PC-3 (cell line): Measurements from ENCODE around the gene TUSC2. TPM values are rescaled to one million over a fixed set of nuclear protein-coding genes. Genes with fewer than 3 reads are reported as not detected.

Experiments
- ATAC-seq: fragments of 200-7000 bp; cut with Tn5 transposase; 2 replicates; pipeline ENCODE4 v1.9.1; 2020; ENCODE audit warnings: mild to moderate bottlenecking, moderate library complexity
- BruUV-seq: library from RNA; stranded (reverse); fragments of 400-500 nt; replicated peaks from 2 replicates; lab custom pipeline; 2021; lab: Mats Ljungman, UMichigan
- CTCF ChIA-PET: fragments of 300-600 bp; sonication (Branson Sonifier 250); formaldehyde crosslinking; loops from one replicate; lab custom pipeline; 2022; ENCODE audit warnings: antibody characterized with exemption; lab: Charles Lee
- POLR2A ChIA-PET: fragments of 300-600 bp; sonication (Branson Sonifier 250); formaldehyde crosslinking; loops from one replicate; lab custom pipeline; 2022; ENCODE audit warnings: antibody characterized with exemption; ENCODE audit not compliant: unreplicated experiment; lab: Charles Lee
- DNase-seq: peaks from one replicate; pipeline ENCODE4 v3.0.0-alpha.2; 2015
- H2AFZ ChIP-seq: fragments of 300-600 bp; sonication (generic); 2 replicates; pipeline ENCODE4 v1.6.0; 2016; ENCODE audit warnings: antibody characterized with exemption, low read length
- H3F3A ChIP-seq: fragments of 300-600 bp; sonication (generic); one replicate; pipeline ENCODE4 v1.6.0; 2017; ENCODE audit warnings: antibody characterized with exemption, low read length, control low read depth, mild to moderate bottlenecking; ENCODE audit not compliant: unreplicated experiment
- H3K27ac ChIP-seq: fragments of 300-600 bp; sonication (generic); 2 replicates; pipeline ENCODE4 v1.5.1; 2016; ENCODE audit warnings: mild to moderate bottlenecking, low read length
- H3K27me3 ChIP-seq: fragments of 300-600 bp; sonication (generic); 2 replicates; pipeline ENCODE4 v1.6.1; 2016; ENCODE audit warnings: low read length, mixed read lengths
- H3K36me3 ChIP-seq: fragments of 300-600 bp; sonication (generic); 2 replicates; pipeline ENCODE4 v1.6.1; 2016; ENCODE audit warnings: low read depth, mixed run types, low read length, mixed read lengths
- H3K4me1 ChIP-seq: fragments of 300-600 bp; sonication (generic); 2 replicates; pipeline ENCODE4 v1.5.1; 2016; ENCODE audit warnings: low read length; ENCODE audit not compliant: insufficient read depth
- H3K4me2 ChIP-seq: fragments of 300-600 bp; sonication (generic); 2 replicates; pipeline ENCODE4 v1.6.0; 2016; ENCODE audit warnings: low read length
- H3K4me3 ChIP-seq: fragments of 300-600 bp; sonication (generic); 2 replicates; pipeline ENCODE4 v1.5.1; 2016; ENCODE audit warnings: mild to moderate bottlenecking, low read length, mixed read lengths
- H3K79me2 ChIP-seq: fragments of 300-600 bp; sonication (generic); 2 replicates; pipeline ENCODE4 v1.6.1; 2017; ENCODE audit warnings: low read length, mixed read lengths
- H3K9ac ChIP-seq: fragments of 300-600 bp; sonication (generic); 2 replicates; pipeline ENCODE4 v1.6.0; 2016; ENCODE audit warnings: mild to moderate bottlenecking, low read length
- H3K9me2 ChIP-seq: fragments of 300-600 bp; sonication (generic); replicated peaks from 2 replicates; pipeline ENCODE4 v1.6.1; 2016; ENCODE audit warnings: mixed run types, low read length, mixed read lengths
- H3K9me3 ChIP-seq: fragments of 300-600 bp; sonication (generic); 2 replicates; pipeline ENCODE4 v1.6.1; 2016; ENCODE audit warnings: low read length, mixed read lengths
- H4K20me1 ChIP-seq: fragments of 300-600 bp; sonication (generic); 2 replicates; pipeline ENCODE4 v1.6.1; 2016; ENCODE audit warnings: low read length, mixed read lengths
- EZH2 ChIP-seq: fragments of 300-600 bp; sonication (generic); IDR thresholded peaks from one replicate; pipeline ENCODE4 v1.6.1; 2017; ENCODE audit warnings: antibody characterized with exemption, mild to moderate bottlenecking, low read length; ENCODE audit not compliant: unreplicated experiment
- EZH2phosphoT487 ChIP-seq: fragments of 300-600 bp; sonication (generic); IDR thresholded peaks from 2 replicates; pipeline ENCODE4 v1.6.1; 2018; ENCODE audit warnings: mild to moderate bottlenecking, antibody characterized with exemption, low read length, borderline replicate concordance
- intact Hi-C: fragments of 100-400 bp; cut with micrococcal nuclease; formaldehyde crosslinking; loops from 2 replicates; pipeline ENCODE4 v1.9.0; 2023
- total RNA-seq: library from RNA; depleted of rRNA; stranded (reverse); fragments of >200 nt; gene quantifications from 2 replicates; pipeline ENCODE4 v1.2.3, GENCODE V29; 2014
- TF ChIP-seq, protein P1 (sequence below): fragments of 300-600 bp; sonication (generic); conservative IDR thresholded peaks from 2 replicates; pipeline ENCODE4 v1.5.1; 2017; ENCODE audit warnings: antibody characterized with exemption, low read depth, mild to moderate bottlenecking, low read length

The TUSC2 gene
- total RNA-seq, 1 experiment from 2014 or later, result 143 TPM

DNA sequence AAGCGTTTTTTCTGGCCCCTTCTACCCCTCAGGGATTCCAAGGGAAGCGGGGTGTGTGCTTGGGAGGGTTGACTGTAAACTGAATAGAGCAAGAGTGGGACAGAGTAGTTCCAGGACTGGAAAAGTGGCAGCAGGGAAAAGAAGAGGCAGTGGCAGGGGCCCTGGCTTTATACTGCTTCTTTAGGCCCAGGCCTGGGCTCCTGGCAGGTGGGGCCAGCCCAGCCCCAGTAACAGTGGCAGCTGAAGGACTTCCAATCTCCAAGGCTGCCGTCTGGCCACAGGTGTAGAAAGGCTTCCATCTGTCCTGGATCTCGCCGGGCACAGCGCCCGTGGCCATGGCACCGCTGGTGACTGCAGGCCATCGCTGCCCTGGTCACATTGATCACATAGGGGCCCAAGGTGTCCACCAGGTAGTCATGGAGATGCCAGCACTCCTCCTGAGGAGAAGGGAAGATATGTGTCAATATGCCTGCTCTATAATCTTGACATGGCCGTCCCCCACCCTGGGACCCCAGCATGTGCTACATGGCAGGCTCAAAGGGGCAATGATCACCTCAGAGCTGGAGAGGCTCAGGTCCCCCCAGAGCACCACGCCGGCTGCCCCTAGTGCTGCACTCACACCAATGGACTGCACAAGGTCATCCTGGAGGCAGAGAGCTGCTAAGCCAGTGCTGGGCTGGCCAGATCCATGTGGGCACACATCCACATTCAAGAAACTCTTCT, 34.8 kb downstream of the TUSC2 start:
- peak overlapping the region; percentile 81 for H3K4me2 ChIP-seq
- no peak for ATAC-seq
- H4K20me1 ChIP-seq, result no peaks in the 10 kb centered on the region
- H3K27ac ChIP-seq, result no peak overlapping the region
- ChIA-PET CTCF (no interaction called here), POLR2A (no interaction called here)
- H3K4me1 ChIP-seq, result peaks cover 8% of the 10 kb centered on the region
- no peak for TF ChIP-seq EZH2phosphoT487
- no peak for TF ChIP-seq EZH2
- TF ChIP-seq, protein P1, sequence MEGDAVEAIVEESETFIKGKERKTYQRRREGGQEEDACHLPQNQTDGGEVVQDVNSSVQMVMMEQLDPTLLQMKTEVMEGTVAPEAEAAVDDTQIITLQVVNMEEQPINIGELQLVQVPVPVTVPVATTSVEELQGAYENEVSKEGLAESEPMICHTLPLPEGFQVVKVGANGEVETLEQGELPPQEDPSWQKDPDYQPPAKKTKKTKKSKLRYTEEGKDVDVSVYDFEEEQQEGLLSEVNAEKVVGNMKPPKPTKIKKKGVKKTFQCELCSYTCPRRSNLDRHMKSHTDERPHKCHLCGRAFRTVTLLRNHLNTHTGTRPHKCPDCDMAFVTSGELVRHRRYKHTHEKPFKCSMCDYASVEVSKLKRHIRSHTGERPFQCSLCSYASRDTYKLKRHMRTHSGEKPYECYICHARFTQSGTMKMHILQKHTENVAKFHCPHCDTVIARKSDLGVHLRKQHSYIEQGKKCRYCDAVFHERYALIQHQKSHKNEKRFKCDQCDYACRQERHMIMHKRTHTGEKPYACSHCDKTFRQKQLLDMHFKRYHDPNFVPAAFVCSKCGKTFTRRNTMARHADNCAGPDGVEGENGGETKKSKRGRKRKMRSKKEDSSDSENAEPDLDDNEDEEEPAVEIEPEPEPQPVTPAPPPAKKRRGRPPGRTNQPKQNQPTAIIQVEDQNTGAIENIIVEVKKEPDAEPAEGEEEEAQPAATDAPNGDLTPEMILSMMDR, result no peak
- peaks cover 24% of the 10 kb centered on the region for H3K36me3 ChIP-seq
- DNase-seq, result no peak
- BruUV-seq, result no TSS peak
- no peaks in the 10 kb centered on the region for H3K9me2 ChIP-seq
- peak overlapping the region; percentile 85 for H2AFZ ChIP-seq
- intact Hi-C loops, result no loop called here
- no peaks in the 10 kb centered on the region for H3K9me3 ChIP-seq
- peak overlapping the region; percentile 97; the same call in 1 of the 2 replicates for H3K4me3 ChIP-seq
- H3F3A ChIP-seq, result peaks cover 4% of the 10 kb centered on the region
- no peaks in the 10 kb centered on the region for H3K27me3 ChIP-seq
- peak overlapping the region; percentile 47 for H3K9ac ChIP-seq
- H3K79me2 ChIP-seq, result peaks cover 36% of the 10 kb centered on the region

- H3K4me1 ChIP-seq, result peaks cover 6% of the 10 kb centered on the region
- H3K36me3 ChIP-seq, result peaks cover 32% of the 10 kb centered on the region
- H4K20me1 ChIP-seq, result no peaks in the 10 kb centered on the region
- H3K79me2 ChIP-seq, result peaks cover 32% of the 10 kb centered on the region
- peak within 1 kb of the TSS; percentile 81 for H3K27ac ChIP-seq
- POLR2A ChIA-PET, result interaction anchor here (1.4 to 1.5 kb wide), 2 partner anchors 24 to 45 kb away, joined by 4 to 5 read pairs; no protein-coding TSS in a partner anchor
- H3K9me3 ChIP-seq, result no peaks in the 10 kb centered on the region
- CTCF ChIA-PET, result interaction anchor here (0.7 to 0.9 kb wide), 2 partner anchors 32 to 36 kb away, joined by 3 to 5 read pairs; no protein-coding TSS in a partner anchor
- H3K27me3 ChIP-seq, result no peaks in the 10 kb centered on the region
- H3K9me2 ChIP-seq, result no peaks in the 10 kb centered on the region
- TF ChIP-seq, protein P1, result no peak
- TF ChIP-seq EZH2, result no peak
- no peak for TF ChIP-seq EZH2phosphoT487
- H2AFZ ChIP-seq, result peak within 1 kb of the TSS; percentile 85
- intact Hi-C loops, result no loop called here
- TSS peak; percentile 98 for BruUV-seq
- ATAC-seq, result peak; percentile 98
- H3K9ac ChIP-seq, result peak within 1 kb of the TSS; percentile 97
- peaks cover 4% of the 10 kb centered on the region for H3F3A ChIP-seq
- peak; percentile 98 for DNase-seq
- H3K4me3 ChIP-seq, result peak within 1 kb of the TSS; percentile 97
- peak within 1 kb of the TSS; percentile 100 for H3K4me2 ChIP-seq
These were observed 35.6 kb downstream of the TUSC2 start, which contains the start of gene IFRD2 for GRCh38 chr3:50292159-50293078. Gene IFRD2, minus strand, starts transcription at chr3:50292429. Its CDS starts 155 bp downstream, at chr3:50292274.
